AG10803 (cell line): ENCODE results near the gene GOLM1.

Source experiments
- DNase-seq: peaks from one replicate; pipeline ENCODE4 v3.0.0; 2010; ENCODE audit warnings: low read depth
- H3K4me3 ChIP-seq: 2 replicates; pipeline ENCODE4 v1.5.1; 2011; ENCODE audit warnings: mild to moderate bottlenecking, low read length, control low read depth
- TF ChIP-seq, protein P1 (sequence below): conservative IDR thresholded peaks from 2 replicates; pipeline ENCODE4 v1.5.1; 2011; ENCODE audit warnings: mild to moderate bottlenecking, low read length, control low read depth, inconsistent platforms

The GOLM1 gene

GRCh38 chr9:85984457-85984856 is 114.9 kb downstream of the GOLM1 start:
- TF ChIP-seq, protein P1, sequence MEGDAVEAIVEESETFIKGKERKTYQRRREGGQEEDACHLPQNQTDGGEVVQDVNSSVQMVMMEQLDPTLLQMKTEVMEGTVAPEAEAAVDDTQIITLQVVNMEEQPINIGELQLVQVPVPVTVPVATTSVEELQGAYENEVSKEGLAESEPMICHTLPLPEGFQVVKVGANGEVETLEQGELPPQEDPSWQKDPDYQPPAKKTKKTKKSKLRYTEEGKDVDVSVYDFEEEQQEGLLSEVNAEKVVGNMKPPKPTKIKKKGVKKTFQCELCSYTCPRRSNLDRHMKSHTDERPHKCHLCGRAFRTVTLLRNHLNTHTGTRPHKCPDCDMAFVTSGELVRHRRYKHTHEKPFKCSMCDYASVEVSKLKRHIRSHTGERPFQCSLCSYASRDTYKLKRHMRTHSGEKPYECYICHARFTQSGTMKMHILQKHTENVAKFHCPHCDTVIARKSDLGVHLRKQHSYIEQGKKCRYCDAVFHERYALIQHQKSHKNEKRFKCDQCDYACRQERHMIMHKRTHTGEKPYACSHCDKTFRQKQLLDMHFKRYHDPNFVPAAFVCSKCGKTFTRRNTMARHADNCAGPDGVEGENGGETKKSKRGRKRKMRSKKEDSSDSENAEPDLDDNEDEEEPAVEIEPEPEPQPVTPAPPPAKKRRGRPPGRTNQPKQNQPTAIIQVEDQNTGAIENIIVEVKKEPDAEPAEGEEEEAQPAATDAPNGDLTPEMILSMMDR, result no peak
- no peak overlapping the region for H3K4me3 ChIP-seq
- DNase-seq, result no peak

DNA sequence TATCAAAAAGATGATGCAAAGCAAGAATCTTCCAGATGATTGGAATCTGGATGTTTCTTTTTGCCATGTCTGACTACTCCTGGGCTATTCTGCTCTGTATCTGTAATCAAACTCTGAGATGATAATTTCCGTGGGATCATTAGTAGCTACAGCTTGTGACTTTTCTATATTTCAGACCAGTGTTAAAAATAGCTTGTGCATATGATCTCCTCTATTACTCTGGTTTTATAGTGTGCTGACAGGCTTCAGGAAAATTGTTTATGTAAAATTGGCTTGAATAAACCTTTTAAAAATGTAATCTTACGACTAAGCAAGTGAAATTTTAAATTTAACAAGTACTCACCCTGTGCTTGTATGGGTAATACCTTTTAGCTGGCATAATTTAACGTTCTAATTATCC is 118.0 kb downstream of the GOLM1 start:
- no peak for DNase-seq
- no peak overlapping the region for H3K4me3 ChIP-seq
- TF ChIP-seq, protein P1, result no peak

GRCh38 chr9:85978496-85978895 is 120.9 kb downstream of the GOLM1 start:
- no peak overlapping the region for H3K4me3 ChIP-seq
- no peak for DNase-seq
- TF ChIP-seq, protein P1, result no peak
